ENCODE data around the gene NRAS.

DNA sequence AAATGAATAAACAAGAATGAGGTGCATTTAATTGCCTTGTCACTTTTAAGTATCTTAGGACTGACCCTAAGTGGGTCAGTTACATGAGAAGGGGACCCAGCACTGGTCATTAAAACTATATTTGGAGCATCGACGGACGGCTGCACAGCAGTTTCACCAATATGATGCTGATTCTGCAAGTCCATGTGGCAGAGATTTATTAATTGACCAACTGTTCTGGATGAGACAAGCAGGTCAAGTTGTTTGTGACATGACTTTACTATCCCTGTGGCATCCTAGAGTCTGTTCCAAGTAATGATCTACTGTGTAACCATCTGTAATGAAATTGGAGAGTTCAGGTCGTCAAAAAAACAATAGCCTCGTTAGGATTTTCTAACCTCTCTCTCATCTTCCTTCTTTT, 30.7 kb downstream of the NRAS start:
- no peak for TF ChIP-seq POLR2AphosphoS5 (IDR thresholded peaks at IDR 0.05; ENCODE audit: insufficient read depth in 1 of 2, low read depth in 1 of 2)
- TF ChIP-seq, protein P1, sequence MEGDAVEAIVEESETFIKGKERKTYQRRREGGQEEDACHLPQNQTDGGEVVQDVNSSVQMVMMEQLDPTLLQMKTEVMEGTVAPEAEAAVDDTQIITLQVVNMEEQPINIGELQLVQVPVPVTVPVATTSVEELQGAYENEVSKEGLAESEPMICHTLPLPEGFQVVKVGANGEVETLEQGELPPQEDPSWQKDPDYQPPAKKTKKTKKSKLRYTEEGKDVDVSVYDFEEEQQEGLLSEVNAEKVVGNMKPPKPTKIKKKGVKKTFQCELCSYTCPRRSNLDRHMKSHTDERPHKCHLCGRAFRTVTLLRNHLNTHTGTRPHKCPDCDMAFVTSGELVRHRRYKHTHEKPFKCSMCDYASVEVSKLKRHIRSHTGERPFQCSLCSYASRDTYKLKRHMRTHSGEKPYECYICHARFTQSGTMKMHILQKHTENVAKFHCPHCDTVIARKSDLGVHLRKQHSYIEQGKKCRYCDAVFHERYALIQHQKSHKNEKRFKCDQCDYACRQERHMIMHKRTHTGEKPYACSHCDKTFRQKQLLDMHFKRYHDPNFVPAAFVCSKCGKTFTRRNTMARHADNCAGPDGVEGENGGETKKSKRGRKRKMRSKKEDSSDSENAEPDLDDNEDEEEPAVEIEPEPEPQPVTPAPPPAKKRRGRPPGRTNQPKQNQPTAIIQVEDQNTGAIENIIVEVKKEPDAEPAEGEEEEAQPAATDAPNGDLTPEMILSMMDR (IDR thresholded peaks at IDR 0.05): no peak
